Keratinocyte (primary cell): Measurements from ENCODE around the gene MTOR. TPM values are rescaled to one million over a fixed set of nuclear protein-coding genes. Genes with fewer than 3 reads are reported as not detected.

Source experiments
- DNase-seq: peaks from one replicate; pipeline ENCODE4 v3.0.0-alpha.2; 2011; ENCODE audit warnings: low read depth, missing footprints, low spot score
- FAIRE-seq: peaks from 2 replicates; lab custom pipeline; 2011; peaks lifted over from hg19 to GRCh38; lab: Jason Lieb, UNC
- H2AFZ ChIP-seq: 2 replicates; pipeline ENCODE4 v1.6.0; 2012; ENCODE audit warnings: low read length, control low read depth, inconsistent platforms; ENCODE audit not compliant: control insufficient read depth
- H3K27ac ChIP-seq: 2 replicates; pipeline ENCODE4 v1.5.1; 2011; ENCODE audit warnings: low read length; ENCODE audit not compliant: control insufficient read depth, insufficient read depth
- H3K27me3 ChIP-seq: 3 replicates; pipeline ENCODE4 v1.6.0; 2011; ENCODE audit warnings: low read length; ENCODE audit not compliant: control insufficient read depth, insufficient read depth; ENCODE audit errors: extremely low read depth
- H3K36me3 ChIP-seq, 2 experiments: 2 replicates in 1 of 2; 3 replicates in 1 of 2; pipeline ENCODE4 v1.5.1; 2011; ENCODE audit warnings: low read length in 2 of 2, mild to moderate bottlenecking in 1 of 2; ENCODE audit not compliant: control insufficient read depth in 2 of 2, insufficient read depth in 2 of 2; ENCODE audit errors: extremely low read depth in 1 of 2
- H3K4me1 ChIP-seq: 3 replicates; pipeline ENCODE4 v1.5.1; 2011; ENCODE audit warnings: low read length; ENCODE audit not compliant: control insufficient read depth, insufficient read depth; ENCODE audit errors: extremely low read depth
- H3K4me2 ChIP-seq: 3 replicates; pipeline ENCODE4 v1.6.0; 2011; ENCODE audit warnings: low read depth, low read length; ENCODE audit not compliant: control insufficient read depth, insufficient read depth; ENCODE audit errors: extremely low read depth
- H3K4me3 ChIP-seq, 3 experiments: fragments of 200-600 bp in 1 of 3; sonication (generic) in 1 of 3; 2 replicates in 2 of 3; 3 replicates in 1 of 3; pipeline ENCODE4 v1.5.1; 2011 to 2016; ENCODE audit warnings: low read length in 3 of 3, mild to moderate bottlenecking in 3 of 3, control low read depth in 2 of 3, inconsistent platforms in 1 of 3, low read depth in 1 of 3, mixed read lengths in 1 of 3, mixed run types in 1 of 3, moderate library complexity in 1 of 3; ENCODE audit not compliant: control insufficient read depth in 2 of 3, insufficient read depth in 2 of 3; ENCODE audit errors: extremely low read depth in 1 of 3
- H3K79me2 ChIP-seq: 2 replicates; pipeline ENCODE4 v1.6.0; 2012; ENCODE audit warnings: low read length; ENCODE audit not compliant: control insufficient read depth, insufficient read depth
- H3K9ac ChIP-seq: 3 replicates; pipeline ENCODE4 v1.6.0; 2011; ENCODE audit warnings: low read length; ENCODE audit not compliant: control insufficient read depth, insufficient read depth; ENCODE audit errors: extremely low read depth
- H3K9me1 ChIP-seq: 3 replicates; pipeline ENCODE4 v1.6.0; 2011; ENCODE audit warnings: low read length; ENCODE audit not compliant: control insufficient read depth, insufficient read depth; ENCODE audit errors: extremely low read depth
- H3K9me3 ChIP-seq: 2 replicates; pipeline ENCODE4 v1.5.1; 2012; ENCODE audit warnings: low read depth, low read length; ENCODE audit not compliant: control insufficient read depth
- H4K20me1 ChIP-seq: 3 replicates; pipeline ENCODE4 v1.6.0; 2011; ENCODE audit warnings: low read length; ENCODE audit not compliant: control insufficient read depth, insufficient read depth; ENCODE audit errors: extremely low read depth
- CTCF ChIP-seq, 3 experiments: IDR thresholded peaks in 1 of 3; conservative IDR thresholded peaks in 1 of 3; optimal IDR thresholded peaks in 1 of 3; 2 replicates in 2 of 3; 3 replicates in 1 of 3; pipeline versions ENCODE3 to v1.5.1; 2011; ENCODE audit warnings: low read length in 3 of 3, mild to moderate bottlenecking in 3 of 3, moderate library complexity in 2 of 3, control low read depth in 1 of 3, inconsistent platforms in 1 of 3; ENCODE audit not compliant: insufficient read depth in 2 of 3; ENCODE audit errors: extremely low read depth in 1 of 3
- EZH2 ChIP-seq: IDR thresholded peaks from one replicate; pipeline ENCODE4 v1.6.1; 2012; ENCODE audit warnings: inconsistent platforms, mild to moderate bottlenecking, low read length, moderate library complexity
- dilution Hi-C: fragments of 300-500 bp; cut with MboI; formaldehyde crosslinking; loops from one replicate; pipeline ENCODE4 v1.7.0; 2020; ENCODE audit warnings: low sequenced_read_pairs; ENCODE audit not compliant: extremely low pct_ligation_motif_present
- polyA plus RNA-seq, 5 experiments: library from polyadenylated mRNA; depleted of rRNA in 3 of 5; stranded (reverse) in 3 of 5; stranded (forward) in 1 of 5; unstranded in 1 of 5; fragments of >200 nt; gene quantifications; 1 replicate in 1 of 5; 2 replicates in 3 of 5; 3 replicates in 1 of 5; pipeline versions ENCODE4 v1.2.1 to v1.2.3, GENCODE V29; 2011 to 2012; ENCODE audit warnings: missing spikeins in 2 of 5, low read depth in 1 of 5, low replicate concordance in 1 of 5

Gene MTOR
- polyA plus RNA-seq, 1 donor (not counting 4 experiments of a cell fraction or from before 2014, with no cell fraction given), result 31.5 TPM

- H3K27me3 ChIP-seq, result no peaks in the 10 kb centered on the region
- H3K27ac ChIP-seq, result no peak overlapping the region
- H3K4me3 ChIP-seq, result no peak overlapping the region
- no peaks in the 10 kb centered on the region for H3K9me1 ChIP-seq
- no peaks in the 10 kb centered on the region for H4K20me1 ChIP-seq
- H3K36me3 ChIP-seq, result no peaks in the 10 kb centered on the region
- dilution Hi-C loops, result no loop called here
- DNase-seq (no peak), FAIRE-seq (no peak)
- H3K79me2 ChIP-seq, result no peaks in the 10 kb centered on the region
- H3K4me1 ChIP-seq, result no peaks in the 10 kb centered on the region
- no peak for TF ChIP-seq CTCF (optimal IDR thresholded peaks at IDR 0.05 in 1 of 3, IDR thresholded peaks at IDR 0.05 in 1 of 3, conservative IDR thresholded peaks at IDR 0.05 in 1 of 3; ENCODE audit: extremely low read depth in 1 of 3, insufficient read depth in 2 of 3, low read length in 3 of 3)
- TF ChIP-seq EZH2, result no peak
- no peak overlapping the region for H3K9ac ChIP-seq
- H3K9me3 ChIP-seq, result no peaks in the 10 kb centered on the region
- H2AFZ ChIP-seq, result no peak overlapping the region
- H3K4me2 ChIP-seq, result no peak overlapping the region
Observed at GRCh38 chr1:11302366-11302765, 40.0 kb upstream of the MTOR start.

DNA sequence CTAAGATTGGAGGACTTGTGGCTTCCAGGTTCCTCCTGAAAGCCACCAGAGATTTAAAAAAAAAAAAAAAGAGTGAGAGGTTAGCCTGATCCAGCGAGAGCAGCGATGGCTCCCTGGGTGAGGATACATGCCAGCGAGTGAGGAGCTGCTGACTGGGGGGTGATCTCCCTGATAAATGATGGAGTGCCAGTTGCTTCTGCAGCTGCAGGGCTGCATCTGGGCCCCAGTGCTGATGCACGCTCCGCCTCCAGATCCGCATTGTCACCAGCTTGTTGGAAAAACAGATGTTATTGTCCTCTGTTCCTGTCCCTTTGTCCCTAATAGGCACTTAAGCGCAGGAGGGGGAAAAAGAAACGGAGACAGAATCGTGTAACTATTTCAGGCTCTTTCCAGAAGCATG is 39.2 kb upstream of the MTOR start:
- dilution Hi-C loops, result no loop called here
- no peak for DNase-seq
- H3K27me3 ChIP-seq, result no peaks in the 10 kb centered on the region
- H3K9me1 ChIP-seq, result no peaks in the 10 kb centered on the region
- no peak for TF ChIP-seq EZH2
- TF ChIP-seq CTCF (optimal IDR thresholded peaks at IDR 0.05 in 1 of 3, IDR thresholded peaks at IDR 0.05 in 1 of 3, conservative IDR thresholded peaks at IDR 0.05 in 1 of 3; ENCODE audit: extremely low read depth in 1 of 3, insufficient read depth in 2 of 3, low read length in 3 of 3), result no peak
- FAIRE-seq, result no peak
- no peak overlapping the region for H3K4me2 ChIP-seq
- no peaks in the 10 kb centered on the region for H3K36me3 ChIP-seq
- no peaks in the 10 kb centered on the region for H3K79me2 ChIP-seq
- no peaks in the 10 kb centered on the region for H3K9me3 ChIP-seq
- no peaks in the 10 kb centered on the region for H4K20me1 ChIP-seq
- H3K27ac ChIP-seq, result no peak overlapping the region
- H3K4me3 ChIP-seq, result no peak overlapping the region
- H2AFZ ChIP-seq, result no peak overlapping the region
- no peaks in the 10 kb centered on the region for H3K4me1 ChIP-seq
- H3K9ac ChIP-seq, result no peak overlapping the region
